ENCODE data around the gene PRKCH. TPM values are rescaled to one million over a fixed set of nuclear protein-coding genes. Genes with fewer than 3 reads are reported as not detected.

Gene PRKCH
- total and polyA plus RNA-seq, 12 donors, result 8.3 to 25.1 (median 17.7) TPM

GRCh38 chr14:61329478-61330051, 8.2 kb downstream of the PRKCH start:
- H3K27me3 ChIP-seq, result no peaks in the 10 kb centered on the region
- intact Hi-C loops (cut with DNase I), result loop anchor here in 1 of 10 donors (10.0 kb wide), 1 partner anchor 105 kb away; no protein-coding TSS in a partner anchor
- no peaks in the 10 kb centered on the region for H3K36me3 ChIP-seq
- WGBS, 2 donors, result 85 to 88% methylated on average over 8 of the region's 8 CpGs
- H3K4me1 ChIP-seq, result peaks cover 0 to 80% (median 39%) of the 10 kb centered on the region in 9 donors
- ATAC-seq (peak in 1 of 8 donors; percentile 32), DNase-seq (no peak)
- peaks cover 0 to 12% (median 0%) of the 10 kb centered on the region in 11 donors for H3K9me3 ChIP-seq
- TF ChIP-seq CTCF (IDR thresholded peaks at IDR 0.05), result no peak
- peak overlapping the region in 9 of 10 donors; percentile 11 to 92 (median 52) for H3K27ac ChIP-seq
- H3K4me3 ChIP-seq, result peak overlapping the region in 1 of 10 donors; percentile 7

- 67 to 72% methylated on average over 1 of the region's 1 CpG for WGBS, 2 donors
- Histone ChIP-seq H3K4me3 (no peak overlapping the region), H3K4me1 (peaks cover 0 to 89% (median 46%) of the 10 kb centered on the region in 9 donors), H3K36me3 (no peaks in the 10 kb centered on the region), H3K27me3 (no peaks in the 10 kb centered on the region), H3K9me3 (peaks cover 0 to 8% (median 0%) of the 10 kb centered on the region in 11 donors), H3K27ac (peak overlapping the region in 5 of 10 donors; percentile 46 to 92 (median 83))
- intact Hi-C loops (cut with DNase I), result no loop called here
- DNase-seq, result no peak
- TF ChIP-seq CTCF (IDR thresholded peaks at IDR 0.05), result no peak
- no peak for ATAC-seq
These were observed 9.1 kb downstream of the PRKCH start for GRCh38 chr14:61330511-61330910.

GRCh38 chr14:61331992-61332657, 10.7 kb downstream of the PRKCH start:
- H3K4me1 ChIP-seq, result peaks cover 0 to 96% (median 44%) of the 10 kb centered on the region in 9 donors
- H3K27ac ChIP-seq, result peak overlapping the region in 2 of 10 donors; percentile 27 to 91
- no peaks in the 10 kb centered on the region for H3K27me3 ChIP-seq
- H3K9me3 ChIP-seq, result no peaks in the 10 kb centered on the region
- no peak overlapping the region for H3K4me3 ChIP-seq
- WGBS, 2 donors, result 93 to 96% methylated on average over 4 of the region's 4 CpGs
- intact Hi-C loops (cut with DNase I), result no loop called here
- no peak for TF ChIP-seq CTCF (IDR thresholded peaks at IDR 0.05)
- no peak for DNase-seq
- no peaks in the 10 kb centered on the region for H3K36me3 ChIP-seq
- ATAC-seq, result no peak

GRCh38 chr14:61332658-61333029, 11.3 kb downstream of the PRKCH start:
- intact Hi-C loops (cut with DNase I), result no loop called here

More at GRCh38 chr14:61332658-61333029, 11.3 kb downstream of the PRKCH start:
- WGBS, 2 donors, result 89 to 92% methylated on average over 8 of the region's 8 CpGs
- peaks cover 0 to 96% (median 44%) of the 10 kb centered on the region in 9 donors for H3K4me1 ChIP-seq
- H3K27me3 ChIP-seq, result no peaks in the 10 kb centered on the region
- peak overlapping the region in 3 of 10 donors; percentile 27 to 91 (median 43) for H3K27ac ChIP-seq
- DNase-seq, result no peak
- H3K9me3 ChIP-seq, result no peaks in the 10 kb centered on the region
- no peaks in the 10 kb centered on the region for H3K36me3 ChIP-seq
- TF ChIP-seq CTCF (IDR thresholded peaks at IDR 0.05), result no peak
- no peak overlapping the region for H3K4me3 ChIP-seq
- ATAC-seq, result no peak

Measured in heart right ventricle (tissue), 16 donors.